AG09309 (cell line): Measurements from ENCODE around the gene GRIK4.

ENCODE experiments used
- DNase-seq: peaks from one replicate; pipeline ENCODE4 v3.0.0-alpha.2; 2010; ENCODE audit warnings: low read depth
- H3K4me3 ChIP-seq: 2 replicates; pipeline ENCODE4 v1.5.1; 2011; ENCODE audit warnings: mild to moderate bottlenecking, low read depth, low read length, moderate library complexity; ENCODE audit not compliant: control insufficient read depth
- CTCF ChIP-seq: IDR thresholded peaks from 2 replicates; pipeline ENCODE4 v1.5.1; 2011; ENCODE audit warnings: mild to moderate bottlenecking, low read depth, low read length, inconsistent platforms; ENCODE audit not compliant: insufficient read depth, control insufficient read depth; ENCODE audit errors: missing control alignments

The GRIK4 gene

GRCh38 chr11:120667934-120668333 is 156.4 kb downstream of the GRIK4 start:
- TF ChIP-seq CTCF: no peak
- no peak for DNase-seq
- no peak overlapping the region for H3K4me3 ChIP-seq

GRCh38 chr11:120668537-120668936 is 157.0 kb downstream of the GRIK4 start:
- no peak for DNase-seq
- TF ChIP-seq CTCF: no peak
- H3K4me3 ChIP-seq: no peak overlapping the region

GRCh38 chr11:120674542-120674941 is 163.0 kb downstream of the GRIK4 start:
- TF ChIP-seq CTCF: no peak
- no peak for DNase-seq
- no peak overlapping the region for H3K4me3 ChIP-seq

- DNase-seq: no peak
- H3K4me3 ChIP-seq: no peak overlapping the region
- TF ChIP-seq CTCF: no peak
These were observed 163.6 kb downstream of the GRIK4 start for GRCh38 chr11:120675171-120675570.

- DNase-seq: no peak
- no peak for TF ChIP-seq CTCF
- no peak overlapping the region for H3K4me3 ChIP-seq
These were observed 165.4 kb downstream of the GRIK4 start for GRCh38 chr11:120676991-120677390.

- no peak for TF ChIP-seq CTCF
- DNase-seq: no peak
- H3K4me3 ChIP-seq: no peak overlapping the region
These were observed 168.8 kb downstream of the GRIK4 start for GRCh38 chr11:120680322-120680721.
